Cardiac fibroblast (primary cell): ENCODE measurements around the gene TMEM135.

Experiments used
- DNase-seq, 2 donors: peaks; one replicate each; pipeline versions ENCODE4 v3.0.0 to v3.0.0-alpha.2; 2010; ENCODE audit warnings: low read depth in 2 of 2
- H3K4me3 ChIP-seq, 2 donors: replicated peaks in 1 of 2; 1 replicate in 1 of 2; 2 replicates in 1 of 2; pipeline ENCODE4 v1.5.1; 2011; ENCODE audit warnings: low read depth in 2 of 2, low read length in 2 of 2, mild to moderate bottlenecking in 2 of 2, moderate library complexity in 1 of 2
- CTCF ChIP-seq: IDR thresholded peaks from one replicate; pipeline ENCODE4 v1.5.1; 2011; ENCODE audit warnings: low read depth, mild to moderate bottlenecking, low read length, inconsistent platforms

TMEM135 gene

GRCh38 chr11:87212891-87213290, 175.2 kb downstream of the TMEM135 start:
- no peak for DNase-seq
- TF ChIP-seq CTCF = no peak
- H3K4me3 ChIP-seq = no peak overlapping the region

- DNase-seq = no peak
These were observed 175.7 kb downstream of the TMEM135 start for GRCh38 chr11:87213444-87213843.

GRCh38 chr11:87215236-87215635, 177.5 kb downstream of the TMEM135 start:
- TF ChIP-seq CTCF = no peak
- DNase-seq = peak in 1 of 2 donors; percentile 21

More at GRCh38 chr11:87213444-87213843, 175.7 kb downstream of the TMEM135 start:
- no peak overlapping the region for H3K4me3 ChIP-seq
- no peak for TF ChIP-seq CTCF

GRCh38 chr11:87219266-87219665, 181.5 kb downstream of the TMEM135 start:
- TF ChIP-seq CTCF = no peak
- no peak overlapping the region for H3K4me3 ChIP-seq
- DNase-seq = peak in 1 of 2 donors; percentile 10

More at GRCh38 chr11:87215236-87215635, 177.5 kb downstream of the TMEM135 start:
- H3K4me3 ChIP-seq = no peak overlapping the region

GRCh38 chr11:87223816-87224215, 186.1 kb downstream of the TMEM135 start:
- peak; percentile 31 to 33 for DNase-seq
- H3K4me3 ChIP-seq = no peak overlapping the region

GRCh38 chr11:87224486-87224885, 186.8 kb downstream of the TMEM135 start:
- no peak overlapping the region for H3K4me3 ChIP-seq
- DNase-seq = no peak
- TF ChIP-seq CTCF = no peak

More at GRCh38 chr11:87223816-87224215, 186.1 kb downstream of the TMEM135 start:
- TF ChIP-seq CTCF = no peak

- DNase-seq = no peak
- no peak for TF ChIP-seq CTCF
- H3K4me3 ChIP-seq = no peak overlapping the region
These were observed 191.1 kb downstream of the TMEM135 start for GRCh38 chr11:87228820-87229219.
